WI38 (cell line): ENCODE results near the gene WHRN.

Source experiments
- H3K4me3 ChIP-seq: 2 replicates; pipeline ENCODE4 v1.5.1; 2011; ENCODE audit warnings: low read depth, mild to moderate bottlenecking, control low read depth, low read length
- TF ChIP-seq, protein P1 (sequence below): IDR thresholded peaks from 2 replicates; pipeline ENCODE4 v1.5.1; 2012; ENCODE audit warnings: low read depth, mild to moderate bottlenecking, control low read depth, low read length

Gene WHRN

DNA sequence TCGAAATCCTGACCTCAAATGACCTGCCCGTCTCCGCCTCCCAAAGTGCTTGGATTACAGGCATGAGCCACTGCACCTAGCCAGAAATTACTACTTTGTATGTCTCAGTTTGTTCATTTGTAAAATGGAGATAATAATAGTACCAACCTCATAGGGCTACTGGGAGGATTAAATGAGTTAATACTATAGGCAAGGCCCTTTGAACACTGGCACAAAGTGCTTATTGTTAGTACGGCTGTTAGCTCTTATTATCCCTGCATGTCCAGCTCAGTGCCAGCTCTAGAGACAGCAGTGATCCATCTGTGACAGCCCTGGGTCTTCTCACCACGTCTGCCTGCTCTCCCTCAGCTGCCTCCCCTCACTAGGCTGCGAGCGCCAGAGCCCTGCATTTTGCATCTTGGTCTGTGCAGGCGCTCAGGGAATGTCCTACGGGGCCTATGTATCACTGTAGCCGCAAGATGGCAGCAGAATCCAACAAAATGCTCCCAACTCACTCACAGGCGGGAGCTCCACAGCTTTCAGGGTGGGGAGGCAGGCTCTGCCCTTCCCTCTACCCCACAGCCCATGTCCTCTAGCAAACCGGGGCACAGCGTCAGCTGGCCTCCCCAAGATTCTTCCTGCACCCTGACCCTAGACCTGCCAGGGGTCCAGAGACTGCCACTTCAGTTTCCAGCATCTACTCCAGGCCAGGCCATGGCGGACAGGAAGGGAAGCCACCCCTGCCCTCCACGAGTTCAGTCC lies 99.8 kb downstream of the WHRN start:
- no peak overlapping the region for H3K4me3 ChIP-seq
- TF ChIP-seq, protein P1, sequence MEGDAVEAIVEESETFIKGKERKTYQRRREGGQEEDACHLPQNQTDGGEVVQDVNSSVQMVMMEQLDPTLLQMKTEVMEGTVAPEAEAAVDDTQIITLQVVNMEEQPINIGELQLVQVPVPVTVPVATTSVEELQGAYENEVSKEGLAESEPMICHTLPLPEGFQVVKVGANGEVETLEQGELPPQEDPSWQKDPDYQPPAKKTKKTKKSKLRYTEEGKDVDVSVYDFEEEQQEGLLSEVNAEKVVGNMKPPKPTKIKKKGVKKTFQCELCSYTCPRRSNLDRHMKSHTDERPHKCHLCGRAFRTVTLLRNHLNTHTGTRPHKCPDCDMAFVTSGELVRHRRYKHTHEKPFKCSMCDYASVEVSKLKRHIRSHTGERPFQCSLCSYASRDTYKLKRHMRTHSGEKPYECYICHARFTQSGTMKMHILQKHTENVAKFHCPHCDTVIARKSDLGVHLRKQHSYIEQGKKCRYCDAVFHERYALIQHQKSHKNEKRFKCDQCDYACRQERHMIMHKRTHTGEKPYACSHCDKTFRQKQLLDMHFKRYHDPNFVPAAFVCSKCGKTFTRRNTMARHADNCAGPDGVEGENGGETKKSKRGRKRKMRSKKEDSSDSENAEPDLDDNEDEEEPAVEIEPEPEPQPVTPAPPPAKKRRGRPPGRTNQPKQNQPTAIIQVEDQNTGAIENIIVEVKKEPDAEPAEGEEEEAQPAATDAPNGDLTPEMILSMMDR: peak; percentile 76

DNA sequence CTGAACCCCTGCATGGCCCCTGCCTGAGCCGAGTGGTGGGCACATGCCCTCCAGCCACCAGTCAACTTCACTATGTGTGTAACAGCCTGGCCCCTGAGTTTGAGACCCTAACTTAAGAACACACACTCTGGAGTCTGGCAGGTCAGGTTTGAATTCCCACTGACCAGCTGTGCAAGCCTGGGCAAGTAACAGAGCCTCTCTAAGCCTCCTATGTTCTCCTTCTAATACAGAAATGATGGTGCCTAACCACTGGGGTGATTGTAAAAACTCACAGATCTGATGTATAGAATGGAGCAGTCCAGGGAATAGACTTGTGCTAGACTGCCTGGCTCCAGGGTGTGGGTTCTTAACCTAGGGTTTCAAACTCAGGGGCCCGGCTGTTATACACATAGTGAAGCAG lies 100.7 kb downstream of the WHRN start:
- TF ChIP-seq, protein P1: no peak

DNA sequence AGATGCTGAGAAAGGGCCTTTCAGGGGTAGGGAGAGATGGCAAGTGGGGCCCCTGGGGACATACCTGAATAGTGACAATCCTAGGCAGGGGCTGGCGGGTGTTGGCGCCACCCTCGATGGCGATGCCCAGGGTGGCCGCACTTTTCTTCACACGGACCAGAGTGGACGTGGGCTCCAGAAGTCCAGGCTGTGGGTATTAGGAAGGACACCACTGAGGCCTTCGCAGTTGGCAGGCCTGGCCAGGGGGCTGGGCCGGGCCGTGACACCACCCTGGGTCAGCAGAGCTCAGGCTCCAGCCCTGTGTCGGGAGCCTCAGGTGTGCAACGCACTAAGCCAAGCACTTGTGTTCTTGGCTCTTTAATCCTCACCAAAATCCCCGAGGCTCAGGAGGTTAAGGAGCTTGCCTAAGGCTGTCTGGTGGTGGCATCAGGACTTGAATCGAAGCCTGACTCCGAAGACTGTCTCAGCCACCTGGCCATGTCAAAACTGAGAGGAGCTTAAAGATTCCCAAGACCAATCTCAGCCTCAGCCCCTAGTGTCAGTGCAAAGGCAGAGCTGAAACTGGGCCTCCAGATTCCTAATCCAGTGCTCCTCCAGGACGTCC lies 102.0 kb downstream of the WHRN start:
- H3K4me3 ChIP-seq: no peak overlapping the region
- TF ChIP-seq, protein P1: no peak

More for the DNA sequence above, 100.7 kb downstream of the WHRN start:
- no peak overlapping the region for H3K4me3 ChIP-seq

DNA sequence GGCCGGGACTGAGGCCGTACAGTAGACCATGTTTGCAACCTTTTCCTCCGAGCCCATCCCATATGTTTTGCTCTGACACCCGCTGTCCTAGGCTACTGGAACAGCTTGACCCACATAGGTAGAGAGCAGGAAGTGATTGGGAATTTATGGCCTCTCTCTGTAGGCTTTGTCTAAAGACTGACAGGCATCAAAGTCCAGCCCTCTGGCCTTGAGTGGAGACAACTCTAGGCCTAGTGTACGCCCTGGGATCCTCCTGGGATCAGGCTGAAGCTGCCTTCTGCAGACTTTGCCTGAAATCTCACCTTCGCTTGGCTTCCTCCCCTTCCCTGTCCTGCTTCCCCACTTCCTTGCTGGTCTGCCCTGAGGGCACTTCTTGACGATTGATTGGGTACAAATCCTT lies 103.9 kb downstream of the WHRN start:
- no peak overlapping the region for H3K4me3 ChIP-seq
- TF ChIP-seq, protein P1: no peak

DNA sequence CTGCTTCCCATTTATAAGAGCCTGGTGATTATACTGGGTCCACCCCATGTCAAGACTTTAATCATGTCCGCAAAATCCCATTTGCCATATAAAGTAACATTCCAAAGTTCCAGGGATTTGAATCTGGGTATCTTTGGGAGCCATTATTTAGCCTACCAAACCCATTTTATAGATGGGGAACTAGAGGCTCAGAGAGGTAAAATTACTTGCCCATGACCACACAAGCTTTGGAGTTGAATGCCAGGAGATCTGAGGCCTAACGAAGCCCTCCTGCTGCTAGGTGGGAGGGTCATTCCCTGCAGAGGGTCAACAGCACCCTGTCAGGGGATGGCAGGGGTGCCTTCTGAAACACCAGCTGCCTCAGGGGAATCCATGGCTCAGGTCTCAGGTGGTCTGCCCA lies 104.5 kb downstream of the WHRN start:
- TF ChIP-seq, protein P1: no peak

DNA sequence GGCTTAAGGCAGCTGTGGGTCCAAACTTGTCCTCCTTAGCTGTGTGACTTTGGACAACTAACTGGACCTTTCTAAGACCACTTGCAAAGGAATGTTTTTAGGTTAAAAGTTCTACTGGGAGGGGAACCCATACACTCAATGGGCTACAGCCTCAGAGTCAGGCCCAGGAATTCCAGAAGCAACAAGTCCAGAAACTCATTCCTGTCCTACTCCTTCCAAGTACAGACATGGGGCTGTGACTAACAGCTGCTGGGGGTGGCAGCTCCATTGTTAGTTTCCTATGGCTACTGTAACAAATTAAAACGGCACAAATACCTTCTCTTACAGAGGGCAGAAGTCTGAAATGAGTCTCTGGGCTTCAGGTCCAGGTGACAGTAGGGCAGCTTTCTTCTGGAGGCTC lies 105.1 kb downstream of the WHRN start:
- no peak overlapping the region for H3K4me3 ChIP-seq
- TF ChIP-seq, protein P1: no peak

More for the DNA sequence above, 104.5 kb downstream of the WHRN start:
- H3K4me3 ChIP-seq: no peak overlapping the region

DNA sequence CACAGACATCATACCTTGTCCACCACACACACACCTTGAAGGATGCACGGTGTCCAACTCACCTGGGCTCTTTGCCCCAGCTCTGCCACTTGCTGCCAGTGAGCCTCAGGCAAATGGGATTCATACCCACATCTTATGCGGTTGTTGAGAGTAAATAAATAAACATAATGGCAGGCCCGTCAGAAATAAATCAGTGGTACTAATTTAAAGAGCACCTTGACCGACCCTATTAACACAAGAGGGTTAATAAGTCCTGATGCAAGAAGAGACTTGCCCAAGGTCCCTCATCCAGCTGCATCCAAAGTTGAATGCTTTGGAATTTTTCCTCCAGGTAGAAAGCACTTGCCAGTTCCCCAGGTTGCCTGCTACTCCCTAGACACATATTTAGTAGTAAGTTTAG lies 105.9 kb downstream of the WHRN start:
- TF ChIP-seq, protein P1: no peak
- no peak overlapping the region for H3K4me3 ChIP-seq
